HG02870 (cell line): Measurements from ENCODE around the gene KMT2C.
"Not testable (repeated sequence)": the region's sequence is repeated elsewhere in the genome, so short reads cannot be mapped to it uniquely, and the experiment has no call there.

Experiments
- ATAC-seq: cut with Tn5 transposase; IDR thresholded peaks from one replicate; pipeline ENCODE4 v1.9.1; 2021; ENCODE audit warnings: mild to moderate bottlenecking, moderate library complexity; ENCODE audit not compliant: unreplicated experiment

The KMT2C gene

GRCh38 chr7:152328234-152328633, 107.6 kb downstream of the KMT2C start:
- ATAC-seq: no peak

GRCh38 chr7:152315845-152316244, 120.0 kb downstream of the KMT2C start:
- no peak for ATAC-seq

GRCh38 chr7:152313831-152314604, 121.8 kb downstream of the KMT2C start:
- ATAC-seq: no peak

- ATAC-seq: no peak
Observed at GRCh38 chr7:152313217-152313616, 122.6 kb downstream of the KMT2C start.

GRCh38 chr7:152312316-152312715, 123.5 kb downstream of the KMT2C start:
- no peak for ATAC-seq

GRCh38 chr7:152307902-152308301, 127.9 kb downstream of the KMT2C start:
- no peak for ATAC-seq

- ATAC-seq: not testable (repeated sequence)
Observed at GRCh38 chr7:152299542-152300143, 136.2 kb downstream of the KMT2C start.

GRCh38 chr7:152292897-152293296, 142.9 kb downstream of the KMT2C start:
- ATAC-seq: no peak

- ATAC-seq: not testable (repeated sequence)
Observed at GRCh38 chr7:152286972-152287371, 148.8 kb downstream of the KMT2C start.

GRCh38 chr7:152286219-152286618, 149.6 kb downstream of the KMT2C start:
- not testable (repeated sequence) for ATAC-seq

GRCh38 chr7:152284998-152285397, 150.8 kb downstream of the KMT2C start:
- not testable (repeated sequence) for ATAC-seq

GRCh38 chr7:152277687-152278086, 158.1 kb downstream of the KMT2C start:
- not testable (repeated sequence) for ATAC-seq

- ATAC-seq: not testable (repeated sequence)
Observed at GRCh38 chr7:152270427-152270826, 165.4 kb downstream of the KMT2C start.

GRCh38 chr7:152266859-152267258, 168.9 kb downstream of the KMT2C start:
- ATAC-seq: not testable (repeated sequence)

GRCh38 chr7:152264915-152265314, 170.9 kb downstream of the KMT2C start:
- ATAC-seq: not testable (repeated sequence)

- ATAC-seq: not testable (repeated sequence)
Observed at GRCh38 chr7:152262146-152262545, 173.7 kb downstream of the KMT2C start.

- not testable (repeated sequence) for ATAC-seq
Observed at GRCh38 chr7:152259645-152260044, 176.2 kb downstream of the KMT2C start.

- not testable (repeated sequence) for ATAC-seq
Observed at GRCh38 chr7:152247851-152248250, 188.0 kb downstream of the KMT2C start.

GRCh38 chr7:152245417-152245816, 190.4 kb downstream of the KMT2C start:
- not testable (repeated sequence) for ATAC-seq

- ATAC-seq: not testable (repeated sequence)
Observed at GRCh38 chr7:152243464-152243863, 192.3 kb downstream of the KMT2C start.

GRCh38 chr7:152241301-152241700, 194.5 kb downstream of the KMT2C start:
- ATAC-seq: not testable (repeated sequence)

GRCh38 chr7:152236306-152236705, 199.5 kb downstream of the KMT2C start:
- not testable (repeated sequence) for ATAC-seq
